Measurements from ENCODE around the gene ZNG1B. TPM values are rescaled to one million over a fixed set of nuclear protein-coding genes. Genes with fewer than 3 reads are reported as not detected.
"Not testable (repeated sequence)": the region's sequence is repeated elsewhere in the genome, so short reads cannot be mapped to it uniquely, and the experiment has no call there.

Gene ZNG1B
- total RNA-seq = 10 to 100 TPM; 19.1 to 26.7 (median 19.3) TPM
- total RNA-seq (2013) = 53.3 TPM

DNA sequence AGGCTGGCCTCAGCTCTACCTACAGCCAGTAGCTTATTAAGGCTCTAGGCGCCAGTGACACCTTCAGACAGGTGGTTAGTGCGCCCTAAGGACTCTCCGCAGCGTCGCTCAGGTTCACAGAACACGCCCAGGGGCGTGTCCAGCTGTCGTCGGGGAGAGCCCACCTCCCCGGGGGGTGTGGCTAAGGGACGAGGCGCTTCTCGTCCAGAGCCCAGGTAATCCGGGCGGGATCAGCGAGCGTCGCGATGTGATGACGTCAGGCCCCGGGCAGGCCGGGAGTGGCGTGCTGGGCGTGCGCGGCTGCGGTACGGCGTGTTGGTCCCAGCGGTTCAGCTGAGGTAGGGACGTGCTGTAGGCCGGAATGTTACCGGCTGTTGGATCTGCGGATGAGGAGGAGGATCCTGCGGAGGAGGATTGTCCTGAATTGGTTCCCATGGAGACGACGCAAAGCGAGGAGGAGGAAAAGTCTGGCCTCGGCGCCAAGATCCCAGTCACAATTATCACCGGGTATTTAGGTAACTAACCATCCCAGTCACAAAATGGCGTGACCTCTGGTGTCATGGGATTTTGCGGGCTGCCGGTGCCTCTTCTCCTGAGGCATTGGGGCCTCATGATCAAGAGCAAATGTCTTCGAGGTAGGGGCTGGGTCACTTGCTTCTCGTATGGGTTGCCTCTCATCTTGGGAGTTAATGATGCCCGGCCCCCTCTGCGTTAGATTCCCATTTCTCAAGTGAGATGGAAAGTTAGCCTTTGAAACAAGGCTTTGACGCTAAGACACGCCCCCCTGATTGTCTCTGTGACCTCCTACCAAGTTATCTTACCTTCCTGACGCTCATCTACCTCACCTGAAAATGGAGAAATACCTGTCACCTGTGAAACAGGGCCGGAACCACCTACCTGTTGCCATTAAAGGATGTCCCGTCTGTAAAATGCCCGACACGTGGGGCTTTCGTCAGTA, at the start of gene ZNG1B:
ZNG1B (plus strand) TSS at position 184 of the 958 bp plus-strand sequence; CDS start at position 362, 178 bp downstream.
- H3K9me3 Mint-ChIP-seq; H3K4me1 ChIP-seq (ENCODE audit: control insufficient read depth, insufficient read depth, low read length); H3K27me3 Mint-ChIP-seq (ENCODE audit: low read depth in 2 of 2); H3K9me3 ChIP-seq (ENCODE audit: control insufficient read depth, insufficient read depth, low read length); H3K36me3 Mint-ChIP-seq; H3K27me3 ChIP-seq (ENCODE audit: control insufficient read depth, insufficient read depth, low read length); H3K36me3 ChIP-seq (ENCODE audit: control insufficient read depth, insufficient read depth, low read length); H3K4me1 Mint-ChIP-seq; intact Hi-C loops (cut with micrococcal nuclease): not testable (repeated sequence)
- Histone ChIP-seq H3K27ac (ENCODE audit: low read length) (peak within 1 kb of the TSS; percentile 79), H3K4me3 (ENCODE audit: low read length) (peak within 1 kb of the TSS; percentile 44)
- WGBS (ENCODE audit: insufficient coverage) = under 1% methylated on average over 22 of the region's 56 CpGs
- peak in 1 of 3 donors; percentile 40 for ATAC-seq
- DNase-seq = peak; percentile 58 to 62
- Mint-ChIP-seq H3K27ac (peak within 1 kb of the TSS; percentile 85 to 88), H3K4me3 (peak within 1 kb of the TSS; percentile 89)

DNA sequence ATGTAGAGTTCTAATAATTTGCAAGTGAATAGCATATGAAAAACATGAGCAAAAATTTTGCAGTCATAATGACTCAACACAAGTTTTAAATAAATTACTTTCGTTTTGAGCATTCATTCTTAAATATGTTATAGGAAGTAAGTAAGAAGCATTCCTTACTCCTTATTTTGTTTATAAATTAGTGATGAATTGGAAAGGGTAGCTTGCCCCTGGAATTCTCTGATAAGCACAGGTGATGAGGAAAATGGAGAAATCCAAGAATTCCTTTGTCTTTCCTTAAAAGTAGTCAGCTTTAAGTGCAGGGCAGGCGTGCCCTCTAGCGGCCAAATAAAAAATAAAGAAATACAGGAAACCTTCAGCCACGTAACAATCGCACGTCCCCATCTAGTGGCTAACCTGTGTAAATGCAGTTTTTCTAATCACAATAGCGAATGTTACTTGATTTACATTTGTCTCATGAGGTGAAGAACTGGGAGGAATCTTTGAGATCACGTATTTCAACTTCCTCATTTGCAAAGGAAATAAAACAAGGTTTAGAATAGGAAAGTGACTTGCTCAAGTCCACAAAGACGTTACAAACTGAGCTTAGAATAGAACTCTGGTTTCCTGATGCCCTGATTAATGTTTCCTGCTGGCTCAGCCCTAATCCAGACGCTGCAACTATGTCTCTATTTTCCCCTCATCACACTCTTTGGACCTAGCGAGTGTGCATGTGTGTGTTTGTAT, 47.2 kb upstream of the ZNG1B start:
- peaks cover 10 to 16% of the 10 kb centered on the region in 2 donors for H3K4me1 Mint-ChIP-seq
- Histone ChIP-seq H3K27me3 (ENCODE audit: control insufficient read depth, insufficient read depth, low read length) (no peaks in the 10 kb centered on the region), H3K4me3 (ENCODE audit: low read length) (peak overlapping the region; percentile 29), H3K9me3 (ENCODE audit: control insufficient read depth, insufficient read depth, low read length) (no peaks in the 10 kb centered on the region), H3K27ac (ENCODE audit: low read length) (peak overlapping the region; percentile 5), H3K4me1 (ENCODE audit: control insufficient read depth, insufficient read depth, low read length) (peaks cover 3% of the 10 kb centered on the region), H3K36me3 (ENCODE audit: control insufficient read depth, insufficient read depth, low read length) (no peaks in the 10 kb centered on the region)
- intact Hi-C loops (cut with micrococcal nuclease) = loop anchor here (5.0 kb wide), 3 partner anchors 143 to 253 kb away; no protein-coding TSS in a partner anchor
- TF ChIP-seq, protein P1, sequence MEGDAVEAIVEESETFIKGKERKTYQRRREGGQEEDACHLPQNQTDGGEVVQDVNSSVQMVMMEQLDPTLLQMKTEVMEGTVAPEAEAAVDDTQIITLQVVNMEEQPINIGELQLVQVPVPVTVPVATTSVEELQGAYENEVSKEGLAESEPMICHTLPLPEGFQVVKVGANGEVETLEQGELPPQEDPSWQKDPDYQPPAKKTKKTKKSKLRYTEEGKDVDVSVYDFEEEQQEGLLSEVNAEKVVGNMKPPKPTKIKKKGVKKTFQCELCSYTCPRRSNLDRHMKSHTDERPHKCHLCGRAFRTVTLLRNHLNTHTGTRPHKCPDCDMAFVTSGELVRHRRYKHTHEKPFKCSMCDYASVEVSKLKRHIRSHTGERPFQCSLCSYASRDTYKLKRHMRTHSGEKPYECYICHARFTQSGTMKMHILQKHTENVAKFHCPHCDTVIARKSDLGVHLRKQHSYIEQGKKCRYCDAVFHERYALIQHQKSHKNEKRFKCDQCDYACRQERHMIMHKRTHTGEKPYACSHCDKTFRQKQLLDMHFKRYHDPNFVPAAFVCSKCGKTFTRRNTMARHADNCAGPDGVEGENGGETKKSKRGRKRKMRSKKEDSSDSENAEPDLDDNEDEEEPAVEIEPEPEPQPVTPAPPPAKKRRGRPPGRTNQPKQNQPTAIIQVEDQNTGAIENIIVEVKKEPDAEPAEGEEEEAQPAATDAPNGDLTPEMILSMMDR (IDR thresholded peaks at IDR 0.05) = peak; percentile 95
- peak overlapping the region; percentile 73 to 79 for H3K27ac Mint-ChIP-seq
- H3K36me3 Mint-ChIP-seq = no peaks in the 10 kb centered on the region
- peaks cover 12 to 16% of the 10 kb centered on the region in 2 donors for H3K27me3 Mint-ChIP-seq (ENCODE audit: low read depth in 2 of 2)
- H3K4me3 Mint-ChIP-seq = peak overlapping the region; percentile 88
- ATAC-seq (peak; percentile 98 to 99 (median 99)), DNase-seq (peak in 1 of 2 donors; percentile 88)
- 1% methylated on average over 9 of the region's 11 CpGs for WGBS (ENCODE audit: insufficient coverage)
- H3K9me3 Mint-ChIP-seq = no peaks in the 10 kb centered on the region

DNA sequence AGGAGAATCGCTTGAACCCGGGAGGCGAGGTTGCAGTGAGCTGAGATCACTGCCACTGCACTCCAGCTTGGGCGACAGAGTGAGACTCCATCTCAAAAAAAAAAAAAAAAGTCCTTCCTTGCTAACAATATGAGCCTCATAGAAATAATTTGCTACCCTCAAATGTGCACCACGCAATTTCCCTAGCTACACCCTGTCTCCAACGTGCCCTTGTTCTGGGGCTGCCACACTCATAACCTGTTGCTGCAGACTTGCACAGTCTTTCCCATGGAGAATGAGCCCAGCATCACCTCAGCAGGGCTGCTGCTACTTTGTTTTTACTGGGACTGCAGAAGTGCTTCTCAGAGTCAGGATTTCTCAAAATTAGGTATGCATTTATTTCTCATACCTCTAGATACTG, 46.4 kb upstream of the ZNG1B start:
- Mint-ChIP-seq H3K27me3 (ENCODE audit: low read depth in 2 of 2) (peaks cover 9 to 13% of the 10 kb centered on the region in 2 donors), H3K27ac (no peak overlapping the region), H3K9me3 (no peaks in the 10 kb centered on the region), H3K4me3 (no peak overlapping the region), H3K4me1 (peaks cover 10 to 16% of the 10 kb centered on the region in 2 donors), H3K36me3 (no peaks in the 10 kb centered on the region)
- 76% methylated on average over 6 of the region's 6 CpGs for WGBS (ENCODE audit: insufficient coverage)
- TF ChIP-seq, protein P1 (IDR thresholded peaks at IDR 0.05) = no peak
- H3K27ac ChIP-seq (ENCODE audit: low read length) = no peak overlapping the region
- H3K27me3 ChIP-seq (ENCODE audit: control insufficient read depth, insufficient read depth, low read length) = no peaks in the 10 kb centered on the region
- ATAC-seq (no peak), DNase-seq (no peak)
- H3K4me3 ChIP-seq (ENCODE audit: low read length) = no peak overlapping the region
- no peaks in the 10 kb centered on the region for H3K9me3 ChIP-seq (ENCODE audit: control insufficient read depth, insufficient read depth, low read length)
- peaks cover 3% of the 10 kb centered on the region for H3K4me1 ChIP-seq (ENCODE audit: control insufficient read depth, insufficient read depth, low read length)
- intact Hi-C loops (cut with micrococcal nuclease) = loop anchor here (5.0 kb wide), 3 partner anchors 144 to 254 kb away; no protein-coding TSS in a partner anchor
- no peaks in the 10 kb centered on the region for H3K36me3 ChIP-seq (ENCODE audit: control insufficient read depth, insufficient read depth, low read length)

DNA sequence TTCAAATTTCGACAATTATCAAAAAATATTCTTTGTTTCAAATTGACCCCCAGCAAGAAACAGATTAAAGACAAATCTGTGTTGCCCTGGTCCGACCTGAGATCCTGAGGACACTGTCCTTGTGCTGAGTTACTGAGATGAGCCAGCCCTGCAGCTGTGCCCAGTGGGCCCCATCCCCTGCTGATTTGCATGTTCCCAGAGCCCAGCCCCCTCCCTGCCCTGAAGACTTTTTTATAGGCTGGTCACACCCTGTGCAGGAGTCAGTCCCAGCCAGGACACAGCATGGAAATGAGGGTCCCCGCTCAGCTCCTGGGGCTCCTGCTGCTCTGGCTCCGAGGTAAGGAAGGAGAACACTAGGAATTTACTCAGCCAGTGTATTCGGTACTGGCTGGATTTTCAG, 31.4 kb upstream of the ZNG1B start:
- 73% methylated on average over 5 of the region's 5 CpGs for WGBS (ENCODE audit: insufficient coverage)
- H3K4me3 Mint-ChIP-seq = no peak overlapping the region
- peak overlapping the region; percentile 2 for H3K4me3 ChIP-seq (ENCODE audit: low read length)
- no peak for ATAC-seq
- H3K36me3 Mint-ChIP-seq = no peaks in the 10 kb centered on the region
- H3K9me3 ChIP-seq (ENCODE audit: control insufficient read depth, insufficient read depth, low read length) = no peaks in the 10 kb centered on the region
- no peaks in the 10 kb centered on the region for H3K9me3 Mint-ChIP-seq
- intact Hi-C loops (cut with micrococcal nuclease) = no loop called here
- no peak overlapping the region for H3K27ac ChIP-seq (ENCODE audit: low read length)
- H3K27me3 Mint-ChIP-seq (ENCODE audit: low read depth in 2 of 2) = peaks cover 12 to 28% of the 10 kb centered on the region in 2 donors
- no peaks in the 10 kb centered on the region for H3K27me3 ChIP-seq (ENCODE audit: control insufficient read depth, insufficient read depth, low read length)
- DNase-seq = no peak
- TF ChIP-seq, protein P1 (IDR thresholded peaks at IDR 0.05) = no peak
- H3K36me3 ChIP-seq (ENCODE audit: control insufficient read depth, insufficient read depth, low read length) = no peaks in the 10 kb centered on the region
- H3K4me1 ChIP-seq (ENCODE audit: control insufficient read depth, insufficient read depth, low read length) = peaks cover 2% of the 10 kb centered on the region
- no peak overlapping the region for H3K27ac Mint-ChIP-seq
- no peaks in the 10 kb centered on the region for H3K4me1 Mint-ChIP-seq
